ENCODE data around the gene RLBP1. TPM values are rescaled to one million over a fixed set of nuclear protein-coding genes. Genes with fewer than 3 reads are reported as not detected.

The RLBP1 gene
- total and polyA plus RNA-seq, 10 of the 15 experiments (the other 5 are each of a cell fraction or from before 2014, with no cell fraction given), result 0.06 TPM; not detected in 9

DNA sequence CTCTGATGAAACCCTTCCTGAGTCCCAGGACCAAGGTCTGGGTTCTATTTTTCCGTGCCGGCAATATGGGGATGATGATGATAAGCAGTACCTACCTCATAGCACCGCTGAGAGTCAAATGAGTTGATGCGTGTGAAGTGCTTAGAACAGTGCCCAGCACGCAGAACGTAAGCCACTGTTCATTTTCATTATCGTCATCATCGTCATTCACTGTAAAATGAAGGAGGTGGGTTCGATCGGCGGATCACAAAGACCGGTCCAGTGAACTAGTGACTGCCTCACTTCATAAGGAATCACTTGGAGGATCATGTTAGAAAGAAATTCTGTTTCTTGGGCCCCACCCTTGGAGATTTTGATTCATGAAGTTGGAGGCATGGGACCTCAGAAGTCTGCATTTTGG, 44.3 kb downstream of the RLBP1 start (continued):
- TF ChIP-seq, protein P1, sequence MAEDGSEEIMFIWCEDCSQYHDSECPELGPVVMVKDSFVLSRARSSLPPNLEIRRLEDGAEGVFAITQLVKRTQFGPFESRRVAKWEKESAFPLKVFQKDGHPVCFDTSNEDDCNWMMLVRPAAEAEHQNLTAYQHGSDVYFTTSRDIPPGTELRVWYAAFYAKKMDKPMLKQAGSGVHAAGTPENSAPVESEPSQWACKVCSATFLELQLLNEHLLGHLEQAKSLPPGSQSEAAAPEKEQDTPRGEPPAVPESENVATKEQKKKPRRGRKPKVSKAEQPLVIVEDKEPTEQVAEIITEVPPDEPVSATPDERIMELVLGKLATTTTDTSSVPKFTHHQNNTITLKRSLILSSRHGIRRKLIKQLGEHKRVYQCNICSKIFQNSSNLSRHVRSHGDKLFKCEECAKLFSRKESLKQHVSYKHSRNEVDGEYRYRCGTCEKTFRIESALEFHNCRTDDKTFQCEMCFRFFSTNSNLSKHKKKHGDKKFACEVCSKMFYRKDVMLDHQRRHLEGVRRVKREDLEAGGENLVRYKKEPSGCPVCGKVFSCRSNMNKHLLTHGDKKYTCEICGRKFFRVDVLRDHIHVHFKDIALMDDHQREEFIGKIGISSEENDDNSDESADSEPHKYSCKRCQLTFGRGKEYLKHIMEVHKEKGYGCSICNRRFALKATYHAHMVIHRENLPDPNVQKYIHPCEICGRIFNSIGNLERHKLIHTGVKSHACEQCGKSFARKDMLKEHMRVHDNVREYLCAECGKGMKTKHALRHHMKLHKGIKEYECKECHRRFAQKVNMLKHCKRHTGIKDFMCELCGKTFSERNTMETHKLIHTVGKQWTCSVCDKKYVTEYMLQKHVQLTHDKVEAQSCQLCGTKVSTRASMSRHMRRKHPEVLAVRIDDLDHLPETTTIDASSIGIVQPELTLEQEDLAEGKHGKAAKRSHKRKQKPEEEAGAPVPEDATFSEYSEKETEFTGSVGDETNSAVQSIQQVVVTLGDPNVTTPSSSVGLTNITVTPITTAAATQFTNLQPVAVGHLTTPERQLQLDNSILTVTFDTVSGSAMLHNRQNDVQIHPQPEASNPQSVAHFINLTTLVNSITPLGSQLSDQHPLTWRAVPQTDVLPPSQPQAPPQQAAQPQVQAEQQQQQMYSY (CRISPR knock-in tag; IDR thresholded peaks at IDR 0.05), result no peak
- TF ChIP-seq SUPT20H (IDR thresholded peaks at IDR 0.05; ENCODE audit: borderline replicate concordance, control insufficient read depth, low read depth, low read length) (no peak), E2F8 (IDR thresholded peaks at IDR 0.05; ENCODE audit: low read depth, partially characterized antibody) (no peak), RBBP5 (conservative IDR thresholded peaks at IDR 0.05) (no peak), FOXK2 (IDR thresholded peaks at IDR 0.05) (no peak), RELA (IDR thresholded peaks at IDR 0.05; ENCODE audit: borderline replicate concordance, partially characterized antibody) (no peak), TCF7 (IDR thresholded peaks at IDR 0.05; ENCODE audit: borderline replicate concordance) (no peak), HDGF (IDR thresholded peaks at IDR 0.05) (no peak), SMAD1 (IDR thresholded peaks at IDR 0.05; ENCODE audit: low read depth, partially characterized antibody) (no peak), CBX5 (IDR thresholded peaks at IDR 0.05; ENCODE audit: low read depth) (no peak), SUZ12 (IDR thresholded peaks at IDR 0.05; ENCODE audit: unreplicated experiment) (no peak), ESRRA (IDR thresholded peaks at IDR 0.05; ENCODE audit: low read length) (no peak), SMARCA5 (IDR thresholded peaks at IDR 0.05) (no peak)
- TF ChIP-seq, protein P2, sequence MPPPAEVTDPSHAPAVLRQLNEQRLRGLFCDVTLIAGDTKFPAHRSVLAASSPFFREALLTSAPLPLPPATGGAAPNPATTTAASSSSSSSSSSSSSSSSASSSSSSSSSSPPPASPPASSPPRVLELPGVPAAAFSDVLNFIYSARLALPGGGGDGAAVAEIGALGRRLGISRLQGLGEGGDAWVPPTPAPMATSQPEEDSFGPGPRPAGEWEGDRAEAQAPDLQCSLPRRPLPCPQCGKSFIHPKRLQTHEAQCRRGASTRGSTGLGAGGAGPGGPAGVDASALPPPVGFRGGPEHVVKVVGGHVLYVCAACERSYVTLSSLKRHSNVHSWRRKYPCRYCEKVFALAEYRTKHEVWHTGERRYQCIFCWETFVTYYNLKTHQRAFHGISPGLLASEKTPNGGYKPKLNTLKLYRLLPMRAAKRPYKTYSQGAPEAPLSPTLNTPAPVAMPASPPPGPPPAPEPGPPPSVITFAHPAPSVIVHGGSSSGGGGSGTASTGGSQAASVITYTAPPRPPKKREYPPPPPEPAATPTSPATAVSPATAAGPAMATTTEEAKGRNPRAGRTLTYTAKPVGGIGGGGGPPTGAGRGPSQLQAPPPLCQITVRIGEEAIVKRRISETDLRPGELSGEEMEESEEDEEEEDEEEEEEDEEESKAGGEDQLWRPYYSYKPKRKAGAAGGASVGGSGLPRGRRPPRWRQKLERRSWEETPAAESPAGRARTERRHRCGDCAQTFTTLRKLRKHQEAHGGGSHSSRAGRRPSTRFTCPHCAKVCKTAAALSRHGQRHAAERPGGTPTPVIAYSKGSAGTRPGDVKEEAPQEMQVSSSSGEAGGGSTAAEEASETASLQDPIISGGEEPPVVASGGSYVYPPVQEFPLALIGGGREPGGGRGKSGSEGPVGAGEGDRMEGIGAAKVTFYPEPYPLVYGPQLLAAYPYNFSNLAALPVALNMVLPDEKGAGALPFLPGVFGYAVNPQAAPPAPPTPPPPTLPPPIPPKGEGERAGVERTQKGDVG (CRISPR knock-in tag; IDR thresholded peaks at IDR 0.05), result no peak
- TF ChIP-seq, protein P3, sequence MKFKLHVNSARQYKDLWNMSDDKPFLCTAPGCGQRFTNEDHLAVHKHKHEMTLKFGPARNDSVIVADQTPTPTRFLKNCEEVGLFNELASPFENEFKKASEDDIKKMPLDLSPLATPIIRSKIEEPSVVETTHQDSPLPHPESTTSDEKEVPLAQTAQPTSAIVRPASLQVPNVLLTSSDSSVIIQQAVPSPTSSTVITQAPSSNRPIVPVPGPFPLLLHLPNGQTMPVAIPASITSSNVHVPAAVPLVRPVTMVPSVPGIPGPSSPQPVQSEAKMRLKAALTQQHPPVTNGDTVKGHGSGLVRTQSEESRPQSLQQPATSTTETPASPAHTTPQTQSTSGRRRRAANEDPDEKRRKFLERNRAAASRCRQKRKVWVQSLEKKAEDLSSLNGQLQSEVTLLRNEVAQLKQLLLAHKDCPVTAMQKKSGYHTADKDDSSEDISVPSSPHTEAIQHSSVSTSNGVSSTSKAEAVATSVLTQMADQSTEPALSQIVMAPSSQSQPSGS (IDR thresholded peaks at IDR 0.05; ENCODE audit: low read length), result no peak
